ENCODE results near the gene TACR1. TPM values are rescaled to one million over a fixed set of nuclear protein-coding genes. Genes with fewer than 3 reads are reported as not detected.
A peak's percentile ranks its signal among the peaks of the same experiment; 100 is the strongest.

TACR1 gene
- polyA plus RNA-seq, 1 of the 3 experiments (the other 2 are of a cell fraction), result under 0.01 TPM

- Histone ChIP-seq H3K9me3 (no peaks in the 10 kb centered on the region; the same call in 1 of the 2 replicates), H3K27ac (ENCODE audit: low read depth in 2 of 2, low read length in 1 of 2) (no peak overlapping the region), H3K36me3 (replicated peaks in 1 of 2; ENCODE audit: control insufficient read depth in 1 of 2, insufficient read depth in 2 of 2, low read length in 1 of 2) (no peaks in the 10 kb centered on the region), H2AFZ (ENCODE audit: low read depth) (peak overlapping the region; percentile 32; the same call in 1 of the 2 replicates), H3K27me3 (ENCODE audit: insufficient read depth) (peaks cover 7% of the 10 kb centered on the region; the same call in 1 of the 2 replicates), H3K4me2 (no peak overlapping the region), H3K9ac (no peak overlapping the region), H3K4me3 (ENCODE audit: low read depth in 2 of 2, low read length in 1 of 2) (no peak overlapping the region), H3K79me2 (ENCODE audit: insufficient read depth) (no peaks in the 10 kb centered on the region), H4K20me1 (ENCODE audit: insufficient read depth) (no peaks in the 10 kb centered on the region), H3K4me1 (ENCODE audit: control insufficient read depth in 1 of 2, insufficient read depth in 2 of 2, low read depth in 1 of 2, low read length in 1 of 2) (no peaks in the 10 kb centered on the region; a peak in 2 of 4 replicates), H3K9me2 (no peaks in the 10 kb centered on the region), H3F3A (replicated peaks; ENCODE audit: insufficient read depth) (peaks cover 5% of the 10 kb centered on the region)
- no peak for TF ChIP-seq ELF1 (IDR thresholded peaks at IDR 0.05)
- TF ChIP-seq FOSL2 (IDR thresholded peaks at IDR 0.05; ENCODE audit: borderline replicate concordance, low read depth), result no peak
- no peak for TF ChIP-seq GABPA (IDR thresholded peaks at IDR 0.05; ENCODE audit: low read depth)
- TF ChIP-seq JUND (IDR thresholded peaks at IDR 0.05), result no peak
- TF ChIP-seq NRF1 (IDR thresholded peaks at IDR 0.05; ENCODE audit: low read depth, low read length), result no peak
- TF ChIP-seq GATA2 (CRISPR knock-in tag; IDR thresholded peaks at IDR 0.05), result no peak
- TF ChIP-seq IRF3 (IDR thresholded peaks at IDR 0.05; ENCODE audit: low read depth, low read length), result no peak
- no peak for TF ChIP-seq TCF12 (IDR thresholded peaks at IDR 0.05)
- TF ChIP-seq RCOR1 (IDR thresholded peaks at IDR 0.05; ENCODE audit: low read length), result no peak
- TF ChIP-seq YY1 (IDR thresholded peaks at IDR 0.05; ENCODE audit: low read depth), result no peak
- no peak for TF ChIP-seq RAD21 (IDR thresholded peaks at IDR 0.05; ENCODE audit: low read length)
- no peak for TF ChIP-seq MEF2A (IDR thresholded peaks at IDR 0.05; ENCODE audit: borderline replicate concordance, low read depth)
- ChIA-PET POLR2A (no interaction called here), CTCF (interaction anchor here (0.6 to 0.7 kb wide), 2 partner anchors 289 to 352 kb away, joined by 3 read pairs; no protein-coding TSS in a partner anchor)
- DNase-seq, result no peak
- WGBS (ENCODE audit: low lambda C conversion rate), result 62% methylated on average over 4 of the region's 4 CpGs
Measured at GRCh38 chr2:75113231-75113869, 86.0 kb downstream of the TACR1 start.

GRCh38 chr2:75108937-75109482, 90.3 kb downstream of the TACR1 start:
- no peaks in the 10 kb centered on the region; a peak in 2 of 4 replicates for H3K4me1 ChIP-seq (ENCODE audit: control insufficient read depth in 1 of 2, insufficient read depth in 2 of 2, low read depth in 1 of 2, low read length in 1 of 2)
- peaks cover 0 to 4% of the 10 kb centered on the region in 2 experiments for H3K36me3 ChIP-seq (replicated peaks in 1 of 2; ENCODE audit: control insufficient read depth in 1 of 2, insufficient read depth in 2 of 2, low read length in 1 of 2)
- H3K4me3 ChIP-seq (ENCODE audit: low read depth in 2 of 2, low read length in 1 of 2), result no peak overlapping the region
- H3K27me3 ChIP-seq (ENCODE audit: insufficient read depth), result peaks cover 7% of the 10 kb centered on the region; the same call in 1 of the 2 replicates
- H3K9ac ChIP-seq, result no peak overlapping the region
- H3K79me2 ChIP-seq (ENCODE audit: insufficient read depth), result no peaks in the 10 kb centered on the region
- H3K4me2 ChIP-seq, result no peak overlapping the region
- 82% methylated on average over 9 of the region's 9 CpGs for WGBS (ENCODE audit: low lambda C conversion rate)
- CTCF ChIA-PET, result interaction anchor here (1.4 to 1.6 kb wide), 2 partner anchors 9 to 189 kb away, joined by 4 to 6 read pairs; no protein-coding TSS in a partner anchor
- no peaks in the 10 kb centered on the region for H3K9me3 ChIP-seq
- H3K27ac ChIP-seq (ENCODE audit: low read depth in 2 of 2, low read length in 1 of 2), result no peak overlapping the region
- no peaks in the 10 kb centered on the region for H3K9me2 ChIP-seq
- H4K20me1 ChIP-seq (ENCODE audit: insufficient read depth), result no peaks in the 10 kb centered on the region
- POLR2A ChIA-PET, result no interaction called here
- H2AFZ ChIP-seq (ENCODE audit: low read depth), result no peak overlapping the region
- DNase-seq, result no peak
- H3F3A ChIP-seq (replicated peaks; ENCODE audit: insufficient read depth), result peaks cover 5% of the 10 kb centered on the region
- TF ChIP-seq MXI1 (IDR thresholded peaks at IDR 0.05; ENCODE audit: low read depth, low read length) (no peak), FOXM1 (IDR thresholded peaks at IDR 0.05; ENCODE audit: low read depth) (no peak), MAX (IDR thresholded peaks at IDR 0.05; ENCODE audit: low read depth) (no peak), EZH2phosphoT487 (IDR thresholded peaks at IDR 0.05; ENCODE audit: borderline replicate concordance, low read depth) (no peak), YY1 (IDR thresholded peaks at IDR 0.05; ENCODE audit: low read depth) (no peak), REST (IDR thresholded peaks at IDR 0.05; ENCODE audit: low read depth, low read length) (no peak), RFX5 (IDR thresholded peaks at IDR 0.05; ENCODE audit: low read length) (no peak), RAD21 (IDR thresholded peaks at IDR 0.05; ENCODE audit: low read length) (no peak), TCF12 (IDR thresholded peaks at IDR 0.05) (no peak), ZBTB33 (IDR thresholded peaks at IDR 0.05; ENCODE audit: borderline replicate concordance, low read depth) (no peak), SMC3 (IDR thresholded peaks at IDR 0.05; ENCODE audit: low read depth, low read length) (no peak), JUND (IDR thresholded peaks at IDR 0.05) (no peak), TEAD4 (IDR thresholded peaks at IDR 0.05; ENCODE audit: borderline replicate concordance, insufficient read depth) (no peak), RXRA (IDR thresholded peaks at IDR 0.05; ENCODE audit: borderline replicate concordance, low read depth) (no peak)
